Right ventricle myocardium superior (tissue), 1 donor: ENCODE measurements around the gene HNRNPR. TPM values are rescaled to one million over a fixed set of nuclear protein-coding genes. Genes with fewer than 3 reads are reported as not detected.
"Not testable (repeated sequence)": the region's sequence is repeated elsewhere in the genome, so short reads cannot be mapped to it uniquely, and the experiment has no call there.

Experiments
- ATAC-seq: fragments of 200-7000 bp; cut with Tn5 transposase; one replicate; pipeline ENCODE4 v1.9.1; 2020; ENCODE audit warnings: mild to moderate bottlenecking; ENCODE audit not compliant: poor library complexity
- DNase-seq: peaks from one replicate; pipeline ENCODE4 v3.0.0-alpha.2; 2020
- intact Hi-C: fragments of 100-400 bp; cut with DNase I; formaldehyde crosslinking; loops from one replicate; pipeline ENCODE4 v1.11.2; 2022
- total RNA-seq: library from RNA; stranded (reverse); fragmentation: NEBNext Ultra II Directional; extraction: Animal tissue kit (Norgen Biotek cat#: 25700); gene quantifications from one replicate; pipeline ENCODE4 v1.2.1, GENCODE V29; 2021
- donor health status: DM: no; HTN: yes; CAD: no; lungs with severe emphysema.

The HNRNPR gene
- total RNA-seq, 1 donor from 2014 or later, result 53.5 TPM

GRCh38 chr1:23282957-23283356 is 61.1 kb downstream of the HNRNPR start:
- intact Hi-C loops, result loop anchor here (10.0 kb wide), 1 partner anchor 122 kb away; no protein-coding TSS in a partner anchor
- DNase-seq, result no peak
- ATAC-seq, result no peak

- ATAC-seq (no peak), DNase-seq (no peak)
- intact Hi-C loops, result loop anchor here (10.0 kb wide), 1 partner anchor 64 kb away; the partner anchor contains the start of gene HTR1D
These were observed 65.4 kb downstream of the HNRNPR start for GRCh38 chr1:23278717-23279116.

GRCh38 chr1:23276531-23276930 is 67.6 kb downstream of the HNRNPR start:
- intact Hi-C loops, result loop anchor here (10.0 kb wide), 1 partner anchor 62 kb away; the partner anchor contains the start of gene HTR1D
- DNase-seq (no peak), ATAC-seq (no peak)

GRCh38 chr1:23274134-23274505 is 70.0 kb downstream of the HNRNPR start:
- DNase-seq (no peak), ATAC-seq (no peak)
- intact Hi-C loops, result loop anchor here (10.0 kb wide), 1 partner anchor 59 kb away; the partner anchor contains the start of gene HTR1D

GRCh38 chr1:23273450-23274133 is 70.5 kb downstream of the HNRNPR start:
- intact Hi-C loops, result loop anchor here (10.0 kb wide), 1 partner anchor 59 kb away; the partner anchor contains the start of gene HTR1D
- no peak for ATAC-seq

GRCh38 chr1:23263380-23263887 is 80.7 kb downstream of the HNRNPR start:
- intact Hi-C loops, result loop anchor here (10.0 kb wide), 1 partner anchor 289 kb away; the partner anchor contains the start of gene LACTBL1
- DNase-seq (no peak), ATAC-seq (no peak)

More at GRCh38 chr1:23273450-23274133, 70.5 kb downstream of the HNRNPR start:
- DNase-seq, result no peak

GRCh38 chr1:23258082-23258481 is 86.0 kb downstream of the HNRNPR start:
- DNase-seq, result not testable (repeated sequence)

GRCh38 chr1:23257371-23257770 is 86.7 kb downstream of the HNRNPR start:
- DNase-seq, intact Hi-C loops, ATAC-seq: not testable (repeated sequence)

More at GRCh38 chr1:23258082-23258481, 86.0 kb downstream of the HNRNPR start:
- intact Hi-C loops, ATAC-seq: not testable (repeated sequence)

Other genes with a start within 250 kb of the HNRNPR start
- gene LUZP1, start 175.4 kb downstream of the HNRNPR start, total RNA-seq, result 26.3 TPM
- gene HTR1D, start 126.8 kb downstream of the HNRNPR start, total RNA-seq, result not detected
- 11.4 TPM for gene ZNF436, start 25.6 kb upstream of the HNRNPR start, total RNA-seq
- gene TCEA3, start 80.5 kb upstream of the HNRNPR start, total RNA-seq, result 72.7 TPM
- gene ASAP3, start 139.9 kb upstream of the HNRNPR start, total RNA-seq, result 44.6 TPM
- 0.35 TPM for gene E2F2, start 186.9 kb upstream of the HNRNPR start, total RNA-seq
- gene ID3, start 215.2 kb upstream of the HNRNPR start, total RNA-seq, result 73.0 TPM